ENCODE data around the gene NFAM1. TPM values are rescaled to one million over a fixed set of nuclear protein-coding genes. Genes with fewer than 3 reads are reported as not detected.

Gene NFAM1
- total and polyA plus RNA-seq, 2 experiments from 2014 or later, result 0.11 to 0.49 TPM

GRCh38 chr22:42334875-42335512, 97.2 kb downstream of the NFAM1 start:
- Histone ChIP-seq H3K36me3 (ENCODE audit: insufficient read depth) (no peaks in the 10 kb centered on the region), H3K79me2 (replicated peaks; ENCODE audit: insufficient read depth) (peaks cover 3% of the 10 kb centered on the region), H3K27ac (ENCODE audit: low read depth) (no peak overlapping the region), H3K4me2 (no peak overlapping the region), H3K27me3 (ENCODE audit: insufficient read depth) (no peaks in the 10 kb centered on the region), H3K9me2 (ENCODE audit: insufficient read depth) (no peaks in the 10 kb centered on the region), H2AFZ (no peak overlapping the region), H4K20me1 (replicated peaks; ENCODE audit: insufficient read depth) (peaks cover 5% of the 10 kb centered on the region; the same call in 1 of the 2 replicates), H3F3A (replicated peaks; ENCODE audit: low read depth) (no peaks in the 10 kb centered on the region), H3K4me1 (ENCODE audit: insufficient read depth) (no peaks in the 10 kb centered on the region), H3K4me3 (no peak overlapping the region)
- Mint-ChIP-seq H3K4me1 (peaks cover 17% of the 10 kb centered on the region), H3K36me3 (ENCODE audit: low read depth) (no peaks in the 10 kb centered on the region), H3K4me3 (no peak overlapping the region), H3K27ac (no peak overlapping the region), H3K9me3 (no peaks in the 10 kb centered on the region), H3K27me3 (ENCODE audit: insufficient read depth, low read depth, poor library complexity) (peaks cover 12% of the 10 kb centered on the region)
- TF ChIP-seq POLR2AphosphoS5 (IDR thresholded peaks at IDR 0.05; ENCODE audit: low read depth), result no peak
- no peak for TF ChIP-seq ETS1 (IDR thresholded peaks at IDR 0.05)
- TF ChIP-seq EZH2phosphoT487 (IDR thresholded peaks at IDR 0.05; ENCODE audit: unreplicated experiment), result no peak
- no peak for TF ChIP-seq ZNF462 (CRISPR knock-in tag; IDR thresholded peaks at IDR 0.05)
- no peak for TF ChIP-seq STAT1 (IDR thresholded peaks at IDR 0.05; ENCODE audit: unreplicated experiment)
- no peak for TF ChIP-seq ZNF331 (CRISPR knock-in tag; IDR thresholded peaks at IDR 0.05; ENCODE audit: low read depth)
- TF ChIP-seq JUNB (IDR thresholded peaks at IDR 0.05; ENCODE audit: unreplicated experiment), result no peak
- no peak for TF ChIP-seq CREB1 (CRISPR knock-in tag; IDR thresholded peaks at IDR 0.05; ENCODE audit: low read depth)
- TF ChIP-seq NANOG (IDR thresholded peaks at IDR 0.05; ENCODE audit: borderline replicate concordance), result no peak
- TF ChIP-seq REST (IDR thresholded peaks at IDR 0.05; ENCODE audit: unreplicated experiment), result no peak
- TF ChIP-seq CTCF (conservative IDR thresholded peaks at IDR 0.05; ENCODE audit: low read depth in 2 of 2), result no peak
- no peak for TF ChIP-seq ZNF114 (CRISPR knock-in tag; IDR thresholded peaks at IDR 0.05)
- TF ChIP-seq EZH2 (IDR thresholded peaks at IDR 0.05; ENCODE audit: low read depth, unreplicated experiment), result no peak
- DNase-seq (ENCODE audit: low spot score), result no peak
- ATAC-seq, result no peak

Data from GM23338 (cell line).